Omental fat pad (tissue), 4 donors: ENCODE data around the gene CFAP45. TPM values are rescaled to one million over a fixed set of nuclear protein-coding genes. Genes with fewer than 3 reads are reported as not detected.

Experiments
- ATAC-seq: fragments of 150-250 bp; one replicate; pipeline ENCODE4 v1.9.1; 2016; ENCODE audit warnings: mild to moderate bottlenecking, moderate library complexity; ENCODE audit not compliant: low FRiP score
- DNase-seq: peaks from one replicate; pipeline ENCODE4 v3.0.0-alpha.2; 2019; ENCODE audit warnings: low spot score
- CTCF ChIP-seq, 3 donors: fragments of 450-650 bp; IDR thresholded peaks; one replicate each; pipeline ENCODE4 v1.5.1; 2016 to 2017; ENCODE audit warnings: antibody characterized with exemption in 3 of 3, mild to moderate bottlenecking in 3 of 3, moderate library complexity in 2 of 3
- total RNA-seq, 4 donors: library from RNA; depleted of rRNA; stranded (reverse); fragments of >200 nt; gene quantifications; one replicate each; pipeline ENCODE4 v1.1.0, GENCODE V29; 2016

CFAP45 gene
- total RNA-seq, 4 donors from 2014 or later, result 0.84 to 5.3 (median 0.95) TPM; not detected in 1

DNA sequence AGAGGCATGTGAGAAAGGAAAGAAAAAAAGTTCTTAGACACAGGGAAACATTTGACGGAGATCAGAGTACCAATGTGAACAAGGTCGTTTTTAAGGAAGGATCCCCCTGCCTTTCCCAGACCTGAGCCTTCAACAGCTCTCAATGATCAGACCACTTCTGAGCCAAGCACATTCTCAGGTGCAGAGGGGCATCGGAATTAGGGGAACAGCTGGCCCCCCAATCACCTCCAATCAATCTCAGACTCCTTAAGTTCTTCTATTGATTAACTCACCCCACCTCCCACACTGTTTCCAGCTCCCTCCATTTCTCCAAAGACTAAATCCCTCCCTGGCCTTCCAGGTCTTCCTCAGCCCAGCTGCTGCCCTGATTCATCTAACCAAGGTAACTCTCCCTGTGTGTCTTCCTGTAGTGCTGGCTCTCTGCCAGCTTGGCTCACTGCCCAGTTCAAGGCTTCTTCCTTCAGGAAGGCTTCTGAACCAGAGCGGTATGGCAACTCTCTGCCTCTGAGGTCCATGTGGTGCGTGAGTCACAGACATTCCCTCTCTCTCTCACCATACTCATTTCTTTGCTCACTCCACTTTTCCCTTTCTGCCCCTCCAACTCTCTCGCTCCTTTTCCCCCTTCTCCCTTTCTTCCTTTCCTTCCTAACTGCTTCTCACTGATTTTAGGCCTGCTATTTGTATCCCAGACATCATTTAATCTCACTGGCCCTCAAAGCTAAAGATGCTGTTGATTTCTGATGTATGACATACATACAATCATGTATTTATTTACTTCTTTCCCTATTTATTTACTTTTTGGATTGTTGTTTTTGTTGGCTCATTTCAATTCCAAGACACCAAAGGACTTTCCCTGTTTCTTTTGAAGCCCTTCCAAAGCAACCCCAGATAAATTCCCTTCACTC, 18.1 kb downstream of the CFAP45 start:
- peak; percentile 94 for ATAC-seq
- peak; percentile 96 for DNase-seq
- no peak for TF ChIP-seq CTCF (IDR thresholded peaks at IDR 0.05)

GRCh38 chr1:159880430-159880829, 19.5 kb downstream of the CFAP45 start:
- TF ChIP-seq CTCF (IDR thresholded peaks at IDR 0.05), result no peak
- ATAC-seq (no peak), DNase-seq (no peak)

GRCh38 chr1:159879977-159880376, 20.0 kb downstream of the CFAP45 start:
- peak; percentile 21 for ATAC-seq
- DNase-seq, result no peak
- TF ChIP-seq CTCF (IDR thresholded peaks at IDR 0.05), result no peak

DNA sequence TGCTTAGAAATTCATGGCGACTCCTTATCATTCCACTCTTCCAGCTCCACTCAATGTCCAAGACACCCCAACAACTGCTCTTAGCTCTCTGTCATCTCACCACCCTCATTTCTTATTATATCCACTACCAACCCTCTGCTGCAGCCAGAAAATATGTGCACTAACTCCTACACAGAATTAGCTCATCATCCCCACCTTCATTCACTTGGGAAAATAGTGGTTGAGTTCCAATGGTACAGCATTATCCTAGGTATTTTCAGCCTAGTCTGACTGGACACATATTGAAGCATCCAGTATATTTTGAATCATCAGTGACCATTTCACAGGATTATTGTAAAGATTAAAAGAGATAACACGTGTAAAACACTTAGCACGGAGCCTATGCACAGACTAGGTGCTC, 20.8 kb downstream of the CFAP45 start:
- TF ChIP-seq CTCF (IDR thresholded peaks at IDR 0.05), result no peak
- DNase-seq (no peak), ATAC-seq (no peak)

DNA sequence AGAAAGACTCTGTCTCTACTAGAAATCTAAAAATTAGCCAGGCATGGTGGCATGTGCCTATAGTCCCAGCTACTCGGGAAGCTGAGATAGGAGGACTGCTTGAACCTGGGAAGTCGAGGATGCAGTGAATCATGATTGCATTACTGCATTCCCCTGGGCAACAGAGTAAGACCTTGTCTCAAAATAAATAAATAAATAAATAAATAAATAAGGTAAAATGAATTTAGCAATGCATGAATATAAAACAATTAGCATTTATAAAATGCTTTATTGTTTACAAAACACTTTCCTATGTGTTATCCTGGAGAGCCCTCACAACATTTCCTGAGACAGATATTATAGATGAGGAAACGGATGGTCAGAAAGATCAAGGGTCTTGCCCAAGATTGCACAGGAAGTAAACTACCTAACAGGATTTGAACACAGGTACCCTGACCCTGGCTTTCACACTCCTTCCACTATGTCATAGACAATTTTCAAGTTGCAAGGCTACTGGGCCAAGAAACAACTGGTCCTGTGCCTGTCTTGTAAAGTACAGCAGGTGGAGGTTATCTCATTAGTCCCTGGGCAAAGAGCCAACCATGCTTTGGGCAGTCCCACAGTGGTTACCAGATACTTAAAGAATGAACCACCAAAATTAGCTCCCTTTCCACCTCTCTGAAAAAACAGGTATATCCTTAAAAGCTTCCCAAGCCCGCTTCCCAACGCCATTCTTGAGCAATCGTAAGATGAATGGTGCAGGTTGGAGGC, 22.1 kb downstream of the CFAP45 start:
- TF ChIP-seq CTCF (IDR thresholded peaks at IDR 0.05), result no peak
- DNase-seq (no peak), ATAC-seq (no peak)

DNA sequence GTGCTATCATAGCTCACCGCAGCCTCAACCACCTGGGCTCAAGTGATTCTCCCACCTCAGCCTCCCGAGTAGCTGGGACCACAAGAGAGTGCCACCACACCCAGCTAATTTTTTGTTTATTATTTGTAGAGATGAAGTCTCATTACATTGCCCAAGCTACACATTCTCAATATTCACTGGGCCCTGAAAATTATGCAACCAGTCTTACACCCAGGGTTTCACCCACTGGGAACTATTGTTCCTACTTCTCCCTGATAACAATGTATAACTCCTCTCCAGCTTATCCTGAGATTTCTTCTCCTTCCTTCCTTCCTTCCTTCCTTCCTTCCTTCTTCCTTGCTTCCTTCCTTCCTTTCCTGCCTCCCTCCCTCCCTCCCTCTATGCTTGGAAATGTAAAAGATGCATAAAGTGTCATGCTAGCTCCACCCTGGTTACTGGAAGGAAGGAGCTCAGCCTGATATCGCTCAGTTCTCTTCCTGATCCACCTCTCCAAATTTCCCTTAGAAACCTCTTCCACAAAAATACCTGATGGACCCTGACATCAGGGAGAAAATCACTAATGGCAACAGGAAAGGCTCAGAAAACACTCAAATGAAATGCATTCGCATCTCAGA, 26.3 kb downstream of the CFAP45 start:
- ATAC-seq (no peak), DNase-seq (no peak)

More for the DNA sequence above, 26.3 kb downstream of the CFAP45 start:
- TF ChIP-seq CTCF (IDR thresholded peaks at IDR 0.05), result no peak
